Measurements from ENCODE around the gene RIOX2.

Gene RIOX2

GRCh38 chr3:97999994-98000393 lies 27.8 kb upstream of the RIOX2 start:
- no peak overlapping the region for H3K4me3 ChIP-seq (ENCODE audit: control insufficient read depth, low read depth, low read length)
- DNase-seq (ENCODE audit: low read depth): no peak
- TF ChIP-seq CTCF (conservative IDR thresholded peaks at IDR 0.05; ENCODE audit: control insufficient read depth, insufficient read depth, low read depth, low read length): no peak

GRCh38 chr3:97999103-97999502 lies 26.9 kb upstream of the RIOX2 start:
- TF ChIP-seq CTCF (conservative IDR thresholded peaks at IDR 0.05; ENCODE audit: control insufficient read depth, insufficient read depth, low read depth, low read length): no peak
- no peak overlapping the region for H3K4me3 ChIP-seq (ENCODE audit: control insufficient read depth, low read depth, low read length)
- no peak for DNase-seq (ENCODE audit: low read depth)

- no peak for DNase-seq (ENCODE audit: low read depth)
- TF ChIP-seq CTCF (conservative IDR thresholded peaks at IDR 0.05; ENCODE audit: control insufficient read depth, insufficient read depth, low read depth, low read length): no peak
- H3K4me3 ChIP-seq (ENCODE audit: control insufficient read depth, low read depth, low read length): no peak overlapping the region
Observed at GRCh38 chr3:97996988-97997387, 24.8 kb upstream of the RIOX2 start.

GRCh38 chr3:97994328-97994945 lies 22.2 kb upstream of the RIOX2 start:
- no peak for TF ChIP-seq CTCF (conservative IDR thresholded peaks at IDR 0.05; ENCODE audit: control insufficient read depth, insufficient read depth, low read depth, low read length)
- no peak overlapping the region for H3K4me3 ChIP-seq (ENCODE audit: control insufficient read depth, low read depth, low read length)
- DNase-seq (ENCODE audit: low read depth): no peak

GRCh38 chr3:97993526-97993925 lies 21.3 kb upstream of the RIOX2 start:
- H3K4me3 ChIP-seq (ENCODE audit: control insufficient read depth, low read depth, low read length): no peak overlapping the region
- no peak for TF ChIP-seq CTCF (conservative IDR thresholded peaks at IDR 0.05; ENCODE audit: control insufficient read depth, insufficient read depth, low read depth, low read length)
- no peak for DNase-seq (ENCODE audit: low read depth)

GRCh38 chr3:97992547-97993173 lies 20.4 kb upstream of the RIOX2 start:
- DNase-seq (ENCODE audit: low read depth): no peak

More at GRCh38 chr3:97992547-97993173, 20.4 kb upstream of the RIOX2 start:
- no peak overlapping the region for H3K4me3 ChIP-seq (ENCODE audit: control insufficient read depth, low read depth, low read length)
- TF ChIP-seq CTCF (conservative IDR thresholded peaks at IDR 0.05; ENCODE audit: control insufficient read depth, insufficient read depth, low read depth, low read length): no peak

All from fibroblast of mammary gland (primary cell).